ENCODE measurements around the gene SPCS1.
"Not testable (repeated sequence)": the region's sequence is repeated elsewhere in the genome, so short reads cannot be mapped to it uniquely, and the experiment has no call there.

SPCS1 gene

GRCh38 chr3:52705688-52706686, at the start of gene SPCS1, which contains the start of gene GLT8D1:
SPCS1 (plus strand) TSS chr3:52706106; CDS start chr3:52706247, 141 bp downstream.
GLT8D1 (minus strand) TSS chr3:52705791; CDS start chr3:52700460, 5,331 bp downstream.
- DNase-seq (ENCODE audit: low spot score), result peak; percentile 76

GRCh38 chr3:52660046-52660445, 45.9 kb upstream of the SPCS1 start:
- no peak for DNase-seq (ENCODE audit: low spot score)

DNA sequence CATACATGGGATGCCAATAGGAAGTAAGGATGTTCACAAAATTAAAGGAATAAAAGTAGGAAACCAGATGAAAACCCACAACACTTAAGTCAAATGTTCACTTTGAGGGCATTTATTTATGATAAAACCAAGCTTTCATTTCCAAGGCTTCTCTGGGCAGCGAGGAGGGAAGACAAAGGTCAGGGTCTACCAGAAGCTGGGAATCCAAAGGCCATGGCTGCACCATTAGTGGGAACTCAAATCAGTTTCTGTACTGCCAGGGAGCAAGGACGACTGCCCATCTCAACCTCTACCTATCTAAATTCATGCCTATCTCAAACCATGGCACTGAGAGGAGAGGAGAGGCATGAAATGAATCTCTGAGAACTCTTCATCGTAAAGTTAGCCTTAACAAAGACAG, 42.8 kb upstream of the SPCS1 start:
- no peak for DNase-seq (ENCODE audit: low spot score)

GRCh38 chr3:52670621-52671521, 35.0 kb upstream of the SPCS1 start:
- DNase-seq (ENCODE audit: low spot score), result no peak

GRCh38 chr3:52671676-52672075, 34.2 kb upstream of the SPCS1 start:
- DNase-seq (ENCODE audit: low spot score), result no peak

DNA sequence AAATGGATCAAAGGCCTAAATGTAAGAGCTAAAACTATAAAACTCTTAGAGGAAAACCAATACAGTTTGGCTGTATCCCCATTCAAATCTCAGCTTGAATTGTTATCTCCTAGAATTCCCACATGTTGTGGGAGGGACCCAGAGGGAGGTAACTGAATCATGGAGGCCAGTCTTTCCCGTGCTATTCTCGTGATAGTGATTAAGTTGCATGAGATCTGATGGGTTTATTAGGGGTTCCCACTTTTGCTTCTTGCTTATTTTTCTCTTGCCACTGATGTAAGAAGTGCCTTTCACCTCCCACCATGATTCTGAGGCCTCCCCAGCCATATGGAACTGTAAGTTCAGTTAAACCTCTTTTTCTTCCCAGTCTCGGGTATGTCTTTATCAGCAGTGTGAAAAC, 29.7 kb upstream of the SPCS1 start:
- not testable (repeated sequence) for DNase-seq (ENCODE audit: low spot score)

GRCh38 chr3:52678265-52679198, 27.4 kb upstream of the SPCS1 start:
- no peak for DNase-seq (ENCODE audit: low spot score)

DNA sequence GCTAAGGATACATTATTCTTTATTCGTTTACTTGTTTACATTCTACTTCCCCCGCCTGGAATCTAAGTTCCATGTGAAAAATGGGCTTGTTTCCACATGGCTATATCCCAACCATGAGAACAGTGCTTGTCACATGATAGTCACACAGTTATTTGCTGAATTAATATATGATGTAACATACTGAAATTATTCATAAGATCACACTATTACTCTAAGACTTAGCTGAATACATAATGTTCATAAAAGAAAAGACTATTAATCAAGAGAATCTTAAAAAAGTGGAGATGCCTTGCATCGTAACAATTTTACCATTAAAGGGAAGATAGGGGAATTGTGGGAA, 26.7 kb upstream of the SPCS1 start:
- no peak for DNase-seq (ENCODE audit: low spot score)

DNA sequence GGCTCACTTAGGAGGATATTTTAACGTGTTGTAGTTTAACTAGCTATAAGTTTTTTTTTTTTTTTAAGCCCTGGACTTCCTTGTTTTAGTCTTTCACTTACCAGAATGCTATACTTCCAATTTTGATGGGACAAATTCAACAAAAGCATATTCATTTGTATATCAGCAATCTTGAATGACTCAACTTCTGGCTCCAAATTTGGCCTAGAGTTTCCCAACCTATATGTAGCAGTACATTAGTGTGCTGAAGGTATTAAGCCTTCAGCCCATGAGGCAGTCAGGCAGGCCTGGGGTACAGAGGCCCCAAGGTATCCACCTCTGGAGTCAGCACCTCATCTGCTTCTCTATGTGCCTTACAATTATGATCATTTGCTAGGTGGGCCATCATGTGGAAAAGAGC, 26.1 kb upstream of the SPCS1 start:
- DNase-seq (ENCODE audit: low spot score), result no peak

- no peak for DNase-seq (ENCODE audit: low spot score)
Measured at GRCh38 chr3:52681596-52681995, 24.3 kb upstream of the SPCS1 start.

- DNase-seq (ENCODE audit: low spot score), result no peak
Measured at GRCh38 chr3:52682016-52682415, 23.9 kb upstream of the SPCS1 start.

DNA sequence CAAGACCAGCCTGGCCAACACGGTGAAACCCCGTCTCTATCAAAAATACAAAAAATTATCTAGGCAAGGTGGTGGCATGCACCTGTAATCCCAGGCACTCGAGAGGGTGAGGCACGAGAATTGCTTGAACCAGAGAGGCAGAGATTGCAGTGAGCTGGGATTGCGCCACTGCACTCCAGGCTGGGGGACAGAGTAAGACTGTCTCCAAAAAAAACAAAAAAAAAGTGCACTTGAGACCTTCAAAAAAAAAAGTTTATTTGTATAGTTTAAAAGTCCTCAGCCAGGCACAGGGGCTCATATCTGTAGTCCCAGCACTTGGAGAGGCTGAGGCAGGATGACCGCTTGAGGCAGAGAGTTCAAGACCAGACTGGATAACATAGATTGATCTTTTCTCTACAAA, 22.3 kb upstream of the SPCS1 start:
- no peak for DNase-seq (ENCODE audit: low spot score)

DNA sequence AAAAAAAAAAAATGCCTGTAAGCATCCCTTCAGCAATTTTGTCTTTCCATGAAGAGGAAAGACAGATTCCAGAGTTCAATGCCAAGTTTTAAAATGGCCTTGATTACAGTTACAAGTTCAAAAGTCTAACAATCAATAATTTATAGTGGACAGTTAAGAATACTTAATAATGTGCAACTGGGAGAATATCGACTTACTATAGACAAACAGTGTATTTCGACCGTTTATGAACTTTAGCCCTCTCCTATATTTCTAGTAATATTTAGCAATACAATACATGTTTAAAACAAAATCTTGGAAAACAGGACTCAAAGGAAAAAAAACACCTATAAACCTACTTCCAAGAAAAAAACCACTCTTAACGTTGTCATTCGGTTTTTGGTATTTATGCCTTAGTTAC, 21.7 kb upstream of the SPCS1 start:
- DNase-seq (ENCODE audit: low spot score), result no peak

DNA sequence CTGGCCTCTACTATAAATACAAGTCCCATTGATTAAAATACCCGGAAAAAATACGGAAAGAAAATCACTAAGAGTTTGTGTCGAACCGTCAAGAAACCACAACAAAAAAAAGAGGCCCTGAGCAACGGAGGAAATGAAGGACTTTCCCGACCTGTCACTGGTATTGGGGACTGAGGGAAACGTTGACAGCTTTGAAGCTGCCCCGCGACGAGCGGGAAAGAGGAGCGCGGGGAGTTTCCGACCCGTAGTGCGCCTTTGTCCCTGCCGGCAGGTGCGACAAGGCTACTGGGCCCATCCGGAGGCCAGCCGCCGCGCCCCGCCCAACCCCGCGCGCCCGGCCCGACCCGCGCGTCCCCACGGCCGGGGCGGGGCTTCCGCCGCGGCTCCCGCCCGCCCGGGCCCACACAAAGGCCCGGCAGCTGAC, 20.6 kb upstream of the SPCS1 start:
- peak; percentile 73 for DNase-seq (ENCODE audit: low spot score)

- DNase-seq (ENCODE audit: low spot score), result peak; percentile 91
Measured at GRCh38 chr3:52685709-52686691, 19.9 kb upstream of the SPCS1 start, which contains the start of the genes GNL3 and PBRM1. GNL3 (plus strand) TSS chr3:52686032; CDS start chr3:52686093, 61 bp downstream. PBRM1 (minus strand) TSS chr3:52685913.

DNA sequence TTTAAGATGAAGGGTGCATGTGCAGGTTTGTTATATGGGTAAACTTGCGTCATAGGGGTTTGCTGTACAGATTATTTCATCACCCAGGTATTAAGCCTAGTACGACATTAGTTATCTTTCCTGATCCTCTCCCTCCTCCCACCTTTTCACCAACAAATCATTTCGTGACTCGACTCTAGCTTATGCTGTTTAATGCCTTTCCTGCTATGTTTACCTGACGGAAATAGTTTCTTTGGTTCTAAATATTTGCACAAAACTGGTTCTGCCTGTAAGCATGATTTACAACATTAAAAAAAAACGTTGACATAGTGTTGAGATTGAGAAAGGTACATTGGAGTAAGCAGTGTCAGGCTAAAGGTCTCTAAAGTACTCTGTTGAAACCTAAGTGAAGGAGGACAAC, 17.6 kb upstream of the SPCS1 start:
- DNase-seq (ENCODE audit: low spot score), result no peak

- DNase-seq (ENCODE audit: low spot score), result no peak
Measured at GRCh38 chr3:52689151-52689550, 16.8 kb upstream of the SPCS1 start.

GRCh38 chr3:52690560-52690959, 15.3 kb upstream of the SPCS1 start:
- no peak for DNase-seq (ENCODE audit: low spot score)

DNA sequence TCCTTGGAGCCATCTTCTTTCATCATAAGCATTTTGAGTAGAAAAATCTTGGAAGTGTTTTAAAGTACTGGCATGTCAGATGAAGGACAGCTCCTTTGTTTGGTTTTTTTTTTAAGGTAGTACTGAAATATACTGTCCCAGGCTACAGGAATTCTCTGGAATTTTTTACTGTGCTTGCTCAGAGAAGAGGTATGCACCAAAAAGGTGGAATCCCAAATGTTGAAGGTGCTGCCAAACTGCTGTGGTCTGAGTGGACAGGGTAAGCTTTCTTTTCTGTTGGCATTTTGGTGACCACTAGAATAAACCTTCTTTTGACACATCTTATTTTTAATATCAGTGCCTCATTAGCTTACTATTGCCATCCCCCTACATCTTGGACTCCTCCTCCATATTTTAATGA, 12.8 kb upstream of the SPCS1 start:
- no peak for DNase-seq (ENCODE audit: low spot score)

GRCh38 chr3:52694528-52695189, 11.2 kb upstream of the SPCS1 start:
- DNase-seq (ENCODE audit: low spot score), result no peak
